HG03103 (cell line): ENCODE results near the gene SLC51A.
A peak's percentile ranks its signal among the peaks of the same experiment; 100 is the strongest.
"Not testable (repeated sequence)": the region's sequence is repeated elsewhere in the genome, so short reads cannot be mapped to it uniquely, and the experiment has no call there.

ENCODE experiments used
- ATAC-seq: cut with Tn5 transposase; IDR thresholded peaks from one replicate; pipeline ENCODE4 v1.9.1; 2021; ENCODE audit warnings: low read depth; ENCODE audit not compliant: unreplicated experiment

Gene SLC51A

GRCh38 chr3:196237203-196237602 lies 20.9 kb downstream of the SLC51A start:
- no peak for ATAC-seq

DNA sequence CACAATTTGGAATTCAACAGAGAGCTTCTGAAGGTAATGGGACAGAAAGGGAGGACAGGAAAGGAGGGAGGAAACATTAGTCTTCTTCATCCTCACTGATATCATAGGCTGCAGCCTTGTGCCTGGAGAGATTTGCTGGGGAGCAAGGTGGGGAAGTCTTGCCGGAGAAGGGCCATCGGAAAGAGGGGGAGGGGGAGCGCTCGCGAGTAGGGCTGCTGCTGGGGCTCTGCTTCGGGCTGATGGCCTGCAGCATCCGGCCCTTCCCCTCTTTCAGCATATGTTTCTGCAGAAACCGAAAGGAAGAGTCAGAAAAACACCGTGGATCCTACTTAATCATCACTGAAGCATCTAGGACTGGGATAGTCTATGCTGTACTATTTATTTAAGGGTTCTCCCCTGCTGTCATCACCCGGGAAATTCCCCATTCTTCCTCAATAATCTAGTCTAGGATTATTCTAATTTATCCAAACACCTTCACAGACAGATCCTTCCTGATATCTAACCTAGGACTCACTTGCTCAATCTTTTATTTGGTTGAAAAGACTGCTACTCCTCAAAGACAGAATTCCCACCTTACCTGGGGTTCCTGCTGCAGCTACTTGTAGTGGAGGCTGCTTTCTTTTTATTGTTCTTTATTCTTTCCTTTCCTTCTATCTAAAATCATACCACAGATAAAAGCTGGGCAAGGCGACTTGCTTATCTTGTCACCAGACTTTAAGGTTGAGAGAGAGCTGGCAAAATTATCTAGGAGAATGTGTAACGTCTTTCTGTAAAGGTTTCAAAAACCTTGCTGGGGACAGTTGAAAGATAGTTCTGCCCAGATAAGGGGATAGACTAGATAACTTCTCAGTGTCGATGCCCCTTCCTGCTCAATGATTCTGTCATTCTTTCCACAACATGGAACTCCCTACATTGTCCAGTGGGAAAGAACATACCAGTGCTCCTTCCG lies 22.6 kb downstream of the SLC51A start:
- no peak for ATAC-seq

DNA sequence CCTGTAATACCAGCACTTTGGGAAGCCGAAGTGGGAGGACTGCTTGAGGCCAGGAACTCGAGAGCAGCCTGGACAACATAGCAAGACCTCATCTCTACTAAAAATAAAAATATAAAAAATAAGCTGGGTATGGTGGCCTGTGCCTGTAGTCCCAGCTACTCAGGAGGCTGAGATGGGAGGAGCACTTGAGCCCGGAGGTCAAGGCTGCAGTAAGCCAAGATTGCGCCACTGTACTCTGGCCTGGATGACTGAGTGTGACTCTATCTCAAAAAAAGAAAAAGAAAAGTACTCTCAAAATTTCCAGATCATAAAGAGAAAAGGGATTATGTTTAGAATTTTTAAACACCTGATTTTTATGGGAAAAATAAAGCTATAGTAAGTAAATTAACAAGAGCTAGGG lies 24.1 kb downstream of the SLC51A start:
- ATAC-seq, result no peak

DNA sequence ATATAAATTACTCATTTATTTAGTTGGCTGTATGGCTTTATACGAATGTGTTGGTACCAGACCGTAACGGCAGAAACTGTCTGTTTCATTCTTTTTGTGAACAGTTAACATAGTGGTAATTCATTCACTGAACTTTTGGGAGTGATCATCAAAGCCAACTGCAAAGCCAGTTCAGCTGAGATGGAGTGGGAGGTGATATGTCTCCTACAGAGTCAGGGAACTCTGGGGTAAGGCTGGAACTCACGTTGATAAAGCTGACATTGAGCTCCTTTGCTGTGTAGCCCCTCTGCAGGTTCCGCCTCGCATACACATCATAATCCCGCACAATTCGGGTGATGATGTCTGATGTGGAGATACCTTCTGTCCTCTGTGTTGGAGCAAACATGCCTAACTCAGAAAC lies 25.4 kb downstream of the SLC51A start:
- ATAC-seq, result no peak

- ATAC-seq, result not testable (repeated sequence)
These were observed 27.8 kb downstream of the SLC51A start for GRCh38 chr3:196244166-196244565.

DNA sequence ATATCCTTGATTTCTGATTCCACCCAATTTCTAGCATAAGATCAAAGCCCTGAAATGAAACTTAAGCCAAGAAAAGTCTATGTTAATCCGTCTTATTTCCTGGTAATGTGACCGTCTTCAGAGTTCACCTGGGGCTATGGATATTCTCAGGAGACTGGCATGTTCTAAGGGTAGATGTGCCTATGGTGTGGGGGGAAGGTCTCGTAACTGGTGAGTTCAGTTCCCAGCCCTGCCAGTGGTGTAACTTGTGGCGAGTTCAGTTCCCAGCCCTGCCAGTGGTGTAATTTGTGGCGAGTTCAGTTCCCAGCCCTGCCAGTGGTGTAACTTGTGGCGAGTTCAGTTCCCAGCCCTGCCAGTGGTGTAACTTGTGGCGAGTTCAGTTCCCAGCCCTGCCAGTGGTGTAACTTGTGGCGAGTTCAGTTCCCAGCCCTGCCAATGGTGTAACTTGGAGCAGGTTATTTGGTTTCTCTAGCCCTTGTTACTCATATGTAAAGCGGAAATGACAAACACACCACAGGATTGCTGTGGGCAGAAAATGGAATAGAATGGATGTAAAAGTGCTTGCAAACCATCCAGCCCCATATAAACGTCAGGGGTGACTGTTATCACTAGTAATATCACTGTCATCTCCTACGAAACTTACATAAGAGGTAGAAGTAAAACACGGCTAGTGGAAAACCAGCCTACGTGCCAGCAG lies 30.4 kb downstream of the SLC51A start:
- no peak for ATAC-seq

DNA sequence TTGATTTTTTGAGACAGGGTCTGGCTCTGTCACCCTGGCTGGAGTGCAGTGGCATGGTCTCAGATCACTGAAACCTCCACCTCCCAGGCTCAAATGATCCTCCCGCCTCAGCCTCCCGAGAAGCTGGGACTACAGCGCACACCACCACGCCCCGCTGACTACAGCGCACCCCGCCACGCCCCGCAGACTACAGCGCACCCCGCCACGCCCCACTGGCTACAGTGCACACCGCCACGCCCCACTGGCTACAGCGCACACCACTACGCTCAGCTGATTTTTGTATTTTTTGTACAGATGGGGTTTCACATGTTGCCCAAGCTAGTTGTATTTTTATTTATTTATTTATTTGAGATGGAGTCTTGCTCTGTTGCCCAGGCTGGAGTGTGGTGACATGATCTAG lies 35.6 kb downstream of the SLC51A start:
- ATAC-seq, result no peak

GRCh38 chr3:196254376-196255283 lies 38.3 kb downstream of the SLC51A start:
- no peak for ATAC-seq

DNA sequence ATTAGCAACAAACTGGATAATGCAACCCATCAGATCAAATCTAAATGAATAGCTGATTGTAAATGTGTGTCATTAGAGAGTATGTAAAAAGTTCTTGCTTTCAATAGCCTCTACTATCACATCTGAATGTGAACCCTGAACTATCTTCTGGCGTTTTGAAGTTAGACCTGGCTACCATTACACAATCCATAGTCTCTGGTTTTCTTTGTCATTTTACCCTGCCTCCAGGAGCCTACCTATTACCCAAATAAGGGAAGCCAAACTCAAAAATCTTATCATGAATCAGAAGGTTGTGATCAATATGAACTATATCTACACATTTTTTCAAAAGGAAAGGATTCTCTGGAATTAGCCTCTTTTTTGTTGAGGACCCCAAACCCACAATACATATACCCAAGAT lies 39.4 kb downstream of the SLC51A start:
- no peak for ATAC-seq

DNA sequence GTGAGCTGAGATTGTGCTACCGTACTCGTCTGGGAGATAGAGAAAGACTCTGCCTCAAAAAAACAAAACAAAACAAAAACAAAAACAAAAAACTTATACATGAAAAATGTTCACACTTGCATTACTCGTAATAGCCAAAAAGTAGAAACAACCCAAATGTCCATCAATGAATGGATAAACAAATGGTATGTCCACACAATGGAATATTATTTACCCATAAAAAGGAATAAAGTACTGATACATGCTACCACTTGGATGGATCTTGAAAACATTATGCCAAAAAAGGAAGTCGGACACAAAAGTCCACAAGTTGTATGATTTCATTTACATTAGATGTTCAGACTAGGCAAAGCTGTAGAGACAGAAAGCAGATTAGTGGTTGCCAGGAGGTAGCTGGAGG lies 44.5 kb downstream of the SLC51A start:
- ATAC-seq, result no peak

- no peak for ATAC-seq
These were observed 47.5 kb downstream of the SLC51A start for GRCh38 chr3:196263819-196264218.

GRCh38 chr3:196268284-196269163 lies 52.2 kb downstream of the SLC51A start:
- ATAC-seq, result no peak

- no peak for ATAC-seq
These were observed 54.2 kb downstream of the SLC51A start for GRCh38 chr3:196270499-196270898.

DNA sequence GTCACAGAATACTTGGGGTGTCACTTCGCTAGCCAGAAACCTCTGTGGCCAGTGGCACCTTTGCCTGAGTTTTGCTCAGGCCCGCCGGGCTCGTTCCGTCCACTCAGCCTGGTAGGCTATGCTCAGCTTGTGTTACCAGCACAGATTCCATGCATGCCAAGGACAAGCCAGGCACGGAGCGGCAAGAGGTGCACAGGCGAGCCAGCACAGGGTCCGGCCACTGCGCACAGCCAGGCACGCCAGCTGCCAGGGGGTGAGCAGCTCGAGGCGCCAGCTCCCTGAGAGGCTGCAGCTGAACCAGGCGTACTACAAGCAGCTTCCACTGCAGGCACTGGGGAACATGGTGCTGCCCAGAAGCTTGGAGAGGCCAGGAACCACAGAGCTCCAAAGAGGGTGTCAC lies 56.5 kb downstream of the SLC51A start:
- no peak for ATAC-seq

DNA sequence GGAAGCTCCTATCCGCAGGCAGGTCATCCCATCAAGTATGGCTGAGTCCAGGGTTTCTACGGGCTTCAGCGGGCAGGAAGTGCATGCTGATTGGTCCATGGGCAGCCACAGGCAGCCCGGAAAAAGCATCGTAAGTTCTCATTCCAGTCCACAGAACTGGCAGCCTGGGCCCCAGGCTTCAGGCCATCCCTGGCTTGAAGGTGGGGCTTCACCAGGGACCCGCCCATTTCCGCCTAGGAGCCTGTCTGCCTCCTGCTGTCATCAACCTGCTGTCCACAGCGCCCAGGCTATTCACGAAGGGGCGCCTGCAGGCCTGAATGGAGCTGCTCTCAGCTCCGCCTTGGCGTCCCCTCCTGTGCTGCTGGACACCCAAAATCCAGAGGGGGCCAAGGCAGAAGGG lies 57.3 kb downstream of the SLC51A start:
- no peak for ATAC-seq

GRCh38 chr3:196274585-196274984 lies 58.3 kb downstream of the SLC51A start:
- ATAC-seq, result peak; percentile 75

GRCh38 chr3:196275126-196275525 lies 58.8 kb downstream of the SLC51A start:
- no peak for ATAC-seq

DNA sequence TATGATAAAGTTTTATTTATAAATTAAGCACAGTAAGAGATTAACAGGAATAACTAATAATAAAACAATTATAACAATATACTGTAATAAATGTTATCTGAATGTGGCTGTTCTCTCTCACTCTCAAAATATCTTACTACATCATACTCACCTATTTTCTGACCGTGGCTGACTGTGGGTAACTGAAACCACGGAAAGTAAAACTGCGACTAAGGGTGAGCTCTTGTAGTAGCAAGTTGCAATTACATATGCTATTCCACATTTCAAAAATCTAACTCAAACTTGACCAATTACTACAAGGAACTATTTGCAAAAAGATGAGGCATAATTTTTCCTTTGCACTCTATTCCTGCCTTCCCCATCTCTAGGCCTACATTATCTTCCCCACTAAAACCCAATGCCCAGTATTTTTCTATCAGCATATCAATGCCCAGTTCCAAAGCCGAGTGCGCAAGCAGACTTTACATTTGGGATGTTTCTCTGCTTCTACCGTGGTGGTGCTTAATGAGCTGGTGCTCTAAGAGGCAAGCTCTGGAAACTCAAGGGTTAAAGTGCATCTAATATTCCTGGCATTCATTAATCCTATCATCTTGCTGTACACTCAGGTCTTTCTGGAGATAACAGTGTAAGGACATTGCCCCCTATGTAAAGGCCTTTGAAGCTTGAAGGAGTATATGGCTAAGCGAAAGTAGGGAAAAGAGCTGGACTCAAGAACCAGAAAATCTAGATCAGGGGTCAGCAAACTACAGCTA lies 64.5 kb downstream of the SLC51A start:
- ATAC-seq, result no peak

DNA sequence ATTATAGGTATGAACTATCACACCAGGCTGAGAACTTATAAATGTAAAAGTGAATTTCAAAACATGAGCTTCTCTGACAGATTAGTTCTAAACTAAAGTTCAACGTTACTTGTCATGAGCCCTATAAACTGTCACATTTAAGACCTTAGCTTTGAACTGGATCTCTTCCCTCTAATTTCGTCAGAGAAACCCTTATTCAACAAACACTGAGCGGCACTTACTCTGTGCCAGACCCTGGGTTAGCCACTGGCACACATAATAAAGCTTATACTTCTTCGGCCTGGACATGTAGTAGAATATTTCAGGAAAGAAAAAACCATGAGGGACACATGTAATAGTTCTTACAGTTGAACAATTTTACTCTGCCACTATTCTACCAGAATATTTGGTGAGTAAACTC lies 65.6 kb downstream of the SLC51A start:
- no peak for ATAC-seq
